HG02852 (cell line): Measurements from ENCODE around the gene TNFAIP1.
"Not testable (repeated sequence)": the region's sequence is repeated elsewhere in the genome, so short reads cannot be mapped to it uniquely, and the experiment has no call there.

Source experiments
- ATAC-seq: cut with Tn5 transposase; IDR thresholded peaks from one replicate; pipeline ENCODE4 v1.9.1; 2021; ENCODE audit warnings: mild to moderate bottlenecking, moderate library complexity; ENCODE audit not compliant: unreplicated experiment

The TNFAIP1 gene

DNA sequence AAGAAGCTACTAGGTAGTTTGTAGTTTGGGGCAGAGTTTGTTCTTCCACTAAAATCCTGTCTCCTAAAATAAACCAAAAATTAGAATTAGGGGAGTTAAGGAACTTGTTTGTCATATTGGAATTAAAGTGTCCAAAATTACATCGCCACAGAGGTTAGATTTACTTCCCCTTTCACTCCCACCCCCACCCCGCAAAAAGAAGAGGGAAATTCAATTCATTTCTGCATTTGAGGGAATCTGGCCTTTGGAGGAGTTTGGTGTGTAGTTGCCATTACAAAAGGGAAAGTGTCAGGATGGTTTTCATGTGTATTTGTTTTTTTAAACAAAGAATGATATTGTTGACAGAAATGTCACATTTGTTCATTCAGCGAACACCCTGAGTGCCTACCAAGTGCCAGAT, 10.8 kb upstream of the TNFAIP1 start:
- no peak for ATAC-seq

DNA sequence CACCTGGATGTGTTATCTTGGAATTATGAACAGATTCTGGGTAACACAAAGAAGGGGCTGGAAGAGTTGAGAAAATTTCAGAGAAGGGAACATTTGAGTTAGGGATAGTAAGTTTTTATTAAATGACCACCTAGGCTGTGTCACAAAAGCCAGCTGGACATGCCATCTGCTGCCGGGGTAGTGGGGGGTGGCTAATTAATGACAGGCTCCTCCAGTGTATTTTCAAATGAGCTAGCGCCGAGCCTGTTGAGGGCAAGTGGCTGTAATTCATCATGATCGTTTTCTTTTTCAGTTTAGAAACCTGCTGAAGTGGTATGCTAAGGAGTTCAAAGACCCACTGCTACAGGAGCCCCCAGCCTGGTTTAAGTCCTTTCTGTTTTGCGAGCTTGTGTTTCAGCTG, 10.3 kb upstream of the TNFAIP1 start:
- no peak for ATAC-seq

DNA sequence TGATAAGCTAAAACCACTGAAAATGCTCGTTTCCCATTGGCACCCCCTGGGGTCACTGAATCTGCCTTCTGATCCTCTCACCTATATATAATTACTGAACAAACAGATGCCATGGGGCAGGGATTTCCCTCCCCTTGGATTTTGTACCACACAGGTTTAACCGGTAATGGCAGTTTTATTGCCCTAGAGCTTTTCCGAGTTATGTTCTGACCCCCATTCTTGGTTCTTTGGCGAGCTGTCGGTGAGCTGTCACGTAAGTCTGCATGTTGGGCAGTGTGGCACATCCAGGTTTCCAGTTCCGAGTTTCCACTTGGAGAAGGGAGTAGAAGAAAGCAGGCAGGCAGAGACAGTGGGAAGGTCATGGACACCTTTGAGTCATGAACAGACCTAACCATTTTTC, 9.4 kb upstream of the TNFAIP1 start:
- ATAC-seq = no peak

DNA sequence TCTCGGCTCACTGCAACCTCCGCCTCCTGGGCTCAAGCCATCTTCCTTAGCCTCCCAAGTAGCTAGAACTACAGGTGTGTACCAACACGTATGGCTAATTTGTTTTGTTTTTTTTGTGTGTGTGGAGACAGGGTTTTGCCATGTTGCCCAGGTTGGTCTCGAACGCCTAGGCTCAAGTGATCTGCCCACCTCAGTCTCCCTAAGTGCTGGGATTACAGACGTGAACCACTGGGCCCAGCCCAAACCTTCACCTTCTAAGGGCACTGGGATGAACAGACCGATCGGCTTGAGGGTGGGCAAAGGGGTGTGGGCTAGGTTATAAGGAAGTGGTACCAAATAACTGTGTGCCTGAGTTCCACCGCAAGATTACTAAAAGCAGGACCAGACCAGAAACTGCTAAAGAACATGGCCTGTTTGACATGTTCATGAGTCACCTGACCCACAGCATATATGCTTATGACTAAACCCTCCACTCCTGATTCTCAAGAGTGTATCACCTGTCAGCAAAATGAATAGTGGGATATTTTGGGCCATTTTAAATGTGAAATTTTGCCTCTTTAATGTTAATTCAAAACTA, 8.4 kb upstream of the TNFAIP1 start:
- ATAC-seq = peak; percentile 43

DNA sequence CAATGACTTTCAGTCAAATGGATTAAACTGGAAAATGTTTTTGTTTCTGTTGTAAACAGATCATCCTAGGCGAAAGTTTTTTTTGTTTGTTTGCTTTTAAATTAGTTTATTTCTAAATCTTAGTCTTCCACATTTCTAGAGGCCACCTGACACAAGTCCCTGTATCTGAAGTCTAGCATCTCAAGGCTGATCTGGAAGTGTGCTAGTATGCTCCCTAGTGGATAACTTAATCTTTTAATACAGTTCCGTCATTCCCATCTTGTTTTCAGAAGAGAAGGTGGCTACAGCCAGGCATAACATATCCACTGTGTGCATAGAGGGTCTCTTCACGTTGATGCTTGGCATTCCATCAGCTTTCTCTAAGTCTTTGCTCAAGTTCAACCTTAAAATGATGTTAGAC, 7.9 kb upstream of the TNFAIP1 start:
- no peak for ATAC-seq

DNA sequence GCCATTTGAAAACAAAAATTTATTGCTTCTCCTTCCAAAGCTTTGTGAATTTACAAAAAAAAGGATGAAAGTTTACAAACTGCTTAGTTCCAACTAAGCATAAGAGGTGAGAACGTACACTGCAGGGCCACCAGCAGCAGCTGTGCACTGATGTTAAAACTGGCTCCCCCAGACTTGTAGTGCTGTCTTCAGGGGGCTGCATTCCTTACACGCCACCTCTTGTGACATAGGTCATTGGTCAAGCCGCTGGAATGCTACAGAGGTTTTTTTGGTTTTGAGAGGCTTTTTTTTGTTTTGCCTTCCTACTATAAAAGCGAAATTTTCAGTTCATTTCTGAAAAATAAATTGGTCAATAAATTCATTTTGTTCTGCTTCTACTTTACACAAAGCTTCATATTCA, 7.2 kb upstream of the TNFAIP1 start:
- ATAC-seq = no peak

DNA sequence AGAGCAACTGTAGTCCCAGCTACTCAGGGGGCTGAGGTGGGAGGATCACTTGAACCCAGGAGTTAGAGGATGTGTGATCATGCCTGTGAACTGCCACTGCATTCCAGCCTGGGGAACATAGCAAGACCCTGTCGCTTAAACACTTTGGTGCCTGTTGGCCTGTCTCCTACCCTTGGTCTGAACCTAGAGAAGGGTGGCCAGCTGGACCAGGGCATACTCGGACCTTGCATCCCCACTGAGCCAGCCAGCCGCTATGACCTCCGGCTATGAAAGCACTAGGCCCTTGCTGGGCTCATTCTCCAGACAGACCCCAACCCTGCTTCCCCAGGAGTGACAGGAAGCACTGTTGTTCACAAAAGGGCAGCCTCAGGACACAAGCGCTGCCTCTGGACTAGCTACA, 4.9 kb upstream of the TNFAIP1 start:
- ATAC-seq = no peak

DNA sequence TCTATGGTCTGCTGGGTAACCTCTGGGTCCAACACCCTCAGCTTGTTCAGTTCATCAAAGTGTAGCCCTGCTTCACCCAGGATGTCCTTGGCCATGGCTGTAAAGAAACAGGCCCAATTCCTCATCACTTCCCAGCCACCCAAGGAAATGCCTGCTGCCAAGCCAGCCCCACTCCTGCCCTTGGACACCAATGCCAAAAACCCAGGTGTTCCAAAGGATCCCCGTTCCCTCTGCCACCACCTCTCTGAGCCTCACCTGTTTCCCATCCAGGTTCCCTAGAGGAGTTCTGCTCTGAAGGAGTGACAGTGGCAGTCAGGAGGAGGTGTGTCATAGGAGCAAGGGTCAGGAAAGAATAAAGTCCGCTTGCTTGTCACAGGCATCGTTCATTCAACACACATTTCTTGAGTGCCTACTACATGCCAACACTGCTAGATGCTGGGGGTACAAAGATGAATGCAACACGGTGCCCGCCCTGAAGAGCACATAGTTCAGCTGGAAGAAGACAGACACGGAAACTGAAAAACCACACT, 3.6 kb upstream of the TNFAIP1 start:
- ATAC-seq = no peak

DNA sequence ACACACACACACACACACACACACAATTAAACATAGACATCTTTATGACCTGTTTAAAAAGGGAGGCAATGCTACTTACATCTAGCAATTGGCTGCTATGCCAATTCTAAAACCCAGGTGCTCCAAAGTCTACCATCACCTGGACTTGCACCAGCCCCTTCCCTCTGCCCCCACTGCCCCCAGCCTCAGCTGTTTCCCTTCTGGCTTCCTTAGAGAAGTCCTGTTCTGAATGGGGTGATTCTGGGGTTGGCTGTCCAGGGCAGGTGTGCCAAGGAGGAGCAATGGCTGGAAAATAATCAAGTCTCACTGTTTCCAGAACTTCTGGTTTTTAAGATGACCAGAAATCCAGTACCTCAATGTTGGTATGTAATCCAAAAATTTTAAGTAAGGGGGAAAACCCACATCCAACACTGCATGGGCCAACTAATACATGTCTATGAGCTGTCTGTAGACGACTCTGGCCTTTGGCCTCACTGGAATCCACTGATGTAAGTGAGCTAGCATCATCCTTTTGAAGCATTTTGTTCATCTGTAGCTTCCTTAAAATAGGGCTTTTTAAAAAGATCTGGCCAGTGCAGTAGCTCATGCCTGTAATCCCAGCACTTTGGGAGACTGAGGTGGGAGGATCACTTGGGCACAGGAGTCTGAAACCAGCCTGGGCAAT, 2.3 kb upstream of the TNFAIP1 start:
- no peak for ATAC-seq

DNA sequence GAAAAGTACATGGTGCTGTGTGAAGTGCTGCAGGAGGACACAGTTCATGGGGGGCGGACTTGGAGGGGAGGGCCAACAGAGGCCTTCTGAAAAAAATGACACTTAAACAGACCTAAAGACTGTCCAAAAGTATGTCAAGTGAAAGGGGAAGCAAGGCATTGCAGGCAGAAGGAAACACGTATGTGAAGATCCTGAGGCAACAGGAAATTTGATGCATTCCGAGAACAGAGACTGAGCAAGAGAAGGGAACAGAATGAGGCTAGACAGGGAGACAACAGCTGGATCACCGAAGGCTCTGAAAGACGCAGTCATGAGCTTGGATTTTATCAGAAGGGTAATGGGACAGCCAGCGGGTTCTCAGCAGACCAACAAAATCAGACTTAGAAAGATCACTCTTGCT, 1.4 kb upstream of the TNFAIP1 start:
- no peak for ATAC-seq

DNA sequence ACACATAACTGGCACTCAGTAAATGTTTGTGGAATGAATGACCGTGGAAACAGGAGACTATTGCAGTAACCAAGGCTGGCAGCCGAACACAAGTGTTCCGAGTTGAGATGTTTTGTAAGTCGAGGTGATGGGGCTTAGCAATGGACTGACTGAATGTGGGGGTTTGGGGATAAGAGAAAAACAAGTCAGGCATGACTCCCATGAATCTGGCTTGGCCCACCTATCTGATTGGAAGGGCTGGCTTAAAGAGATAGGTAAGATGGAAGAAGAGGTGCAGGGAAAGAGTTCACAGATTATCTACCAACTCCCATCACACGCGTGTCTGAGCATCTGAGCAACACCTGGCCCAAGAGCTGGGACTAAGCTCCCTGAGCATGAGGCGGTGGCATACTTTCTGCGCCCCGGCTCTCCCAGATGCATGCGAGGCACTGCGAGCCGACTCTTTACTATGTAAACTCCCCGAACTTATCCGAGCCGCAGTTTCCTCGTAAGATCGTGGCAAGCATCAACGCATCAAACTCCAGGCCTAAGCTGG, 828 bp upstream of the TNFAIP1 start:
- ATAC-seq = no peak

DNA sequence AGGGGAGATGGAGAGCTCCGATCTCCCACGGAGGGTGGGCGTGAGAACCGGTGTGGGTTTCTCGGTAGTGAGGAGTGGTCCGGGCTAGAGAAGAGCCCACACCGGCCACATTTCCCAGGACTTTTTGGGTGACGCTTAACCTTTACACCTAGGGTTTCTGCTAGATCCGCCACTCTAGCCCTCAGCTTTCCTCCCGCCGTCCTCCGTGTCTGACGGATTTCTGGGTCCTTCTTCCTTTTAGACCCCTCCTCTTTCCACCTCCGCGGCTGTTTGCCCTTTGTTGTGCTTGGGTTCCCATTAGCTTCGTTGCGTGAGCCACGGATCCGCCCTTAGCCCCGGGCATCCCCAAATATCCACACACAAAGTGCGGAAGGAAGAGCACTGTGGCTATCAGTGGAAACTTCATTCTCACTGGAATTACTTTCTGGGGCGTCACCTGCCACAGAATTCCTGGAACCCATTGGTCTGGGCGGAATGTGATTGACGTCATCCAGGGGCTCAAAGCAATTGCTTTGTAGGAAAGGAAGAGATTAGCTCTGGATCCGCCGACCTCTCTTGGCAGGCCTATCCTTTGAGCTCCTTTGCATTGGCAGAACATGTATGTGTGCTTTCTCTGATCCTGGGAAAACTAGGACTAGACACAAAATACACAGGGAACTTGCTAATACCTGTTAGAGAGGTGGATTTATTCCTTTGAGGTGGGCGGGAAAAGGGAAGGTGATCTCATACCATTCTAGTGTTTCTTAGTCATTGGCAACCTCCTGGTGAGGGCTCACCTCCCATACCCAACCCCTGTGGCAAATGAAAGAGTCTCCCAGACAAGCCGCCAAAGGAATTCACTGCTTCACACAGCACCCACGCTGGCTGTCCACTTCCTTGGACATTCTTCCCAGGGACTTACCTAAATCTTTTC, 654 bp downstream of the TNFAIP1 start:
- no peak for ATAC-seq

DNA sequence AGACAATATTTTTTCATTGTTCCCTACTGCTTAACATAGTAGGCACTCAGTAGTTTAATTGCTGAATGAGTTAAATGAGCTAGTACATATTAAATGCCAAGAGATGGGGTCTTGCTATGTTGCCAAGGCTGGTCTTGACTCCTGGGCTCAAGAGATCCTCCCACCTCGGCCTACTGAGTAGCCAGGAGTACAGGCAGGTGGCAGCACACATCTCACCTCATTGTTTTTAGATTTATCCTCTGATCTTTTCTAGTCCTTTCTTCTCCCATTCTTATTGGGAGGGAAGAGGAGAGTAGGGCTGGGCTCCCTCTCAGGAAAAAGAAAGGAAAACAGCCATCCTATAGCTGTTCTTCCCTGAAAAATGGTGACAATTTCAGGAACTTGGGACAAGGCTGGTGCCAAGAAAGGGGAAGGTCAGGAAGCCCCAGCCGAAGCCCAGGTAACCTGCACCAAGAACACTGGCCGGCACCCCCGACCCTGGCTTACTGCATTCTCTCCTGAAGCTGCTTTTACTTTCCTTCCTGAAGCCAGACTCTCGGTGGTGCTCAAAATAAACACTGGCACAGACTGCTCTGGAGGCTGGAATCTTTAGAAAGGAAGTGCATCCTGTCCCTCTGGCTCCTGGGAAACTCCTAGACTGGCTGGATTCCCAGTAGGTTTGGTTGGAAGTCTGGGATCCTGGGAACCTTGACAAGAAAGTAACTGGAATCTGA, 2.7 kb downstream of the TNFAIP1 start:
- ATAC-seq = no peak

DNA sequence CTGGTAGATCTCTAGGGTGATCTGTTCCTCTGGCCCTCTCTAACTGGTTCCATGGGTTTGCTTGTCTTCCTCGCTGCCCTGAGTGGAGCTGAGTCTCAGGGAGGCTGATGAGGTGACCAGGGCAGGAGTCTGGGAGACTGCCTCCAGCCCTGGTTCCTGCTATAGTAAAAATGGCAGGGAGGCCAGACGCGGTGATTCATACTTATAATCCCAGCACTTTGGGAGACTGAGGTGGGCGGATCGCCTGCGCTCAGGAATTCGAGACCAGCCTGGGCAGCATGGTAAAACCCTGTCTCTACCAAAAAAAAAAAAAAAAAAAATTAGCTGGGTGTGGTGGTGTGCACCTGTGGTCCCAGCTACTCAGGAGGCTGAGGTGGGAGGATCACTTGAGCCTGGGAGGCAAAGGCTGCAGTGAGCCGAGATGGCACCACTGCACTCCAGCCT, 3.2 kb downstream of the TNFAIP1 start:
- ATAC-seq = not testable (repeated sequence)

DNA sequence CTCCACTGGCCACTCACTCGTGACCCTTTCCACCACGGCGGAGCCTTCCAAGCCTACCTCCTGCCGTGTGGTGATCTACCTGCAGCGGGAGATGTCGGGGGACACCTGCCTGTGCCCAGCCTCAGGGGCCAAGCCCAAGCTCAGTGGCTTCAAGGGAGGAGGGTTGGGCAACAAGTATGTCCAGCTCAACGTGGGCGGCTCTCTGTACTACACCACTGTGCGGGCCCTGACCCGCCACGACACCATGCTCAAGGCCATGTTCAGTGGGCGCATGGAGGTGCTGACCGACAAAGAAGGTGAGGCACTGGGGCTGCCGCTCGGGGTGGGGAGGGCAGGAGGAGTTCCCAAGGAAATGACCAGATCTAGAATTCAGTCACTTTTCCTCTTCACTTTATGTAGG, 3.9 kb downstream of the TNFAIP1 start:
- ATAC-seq = no peak

DNA sequence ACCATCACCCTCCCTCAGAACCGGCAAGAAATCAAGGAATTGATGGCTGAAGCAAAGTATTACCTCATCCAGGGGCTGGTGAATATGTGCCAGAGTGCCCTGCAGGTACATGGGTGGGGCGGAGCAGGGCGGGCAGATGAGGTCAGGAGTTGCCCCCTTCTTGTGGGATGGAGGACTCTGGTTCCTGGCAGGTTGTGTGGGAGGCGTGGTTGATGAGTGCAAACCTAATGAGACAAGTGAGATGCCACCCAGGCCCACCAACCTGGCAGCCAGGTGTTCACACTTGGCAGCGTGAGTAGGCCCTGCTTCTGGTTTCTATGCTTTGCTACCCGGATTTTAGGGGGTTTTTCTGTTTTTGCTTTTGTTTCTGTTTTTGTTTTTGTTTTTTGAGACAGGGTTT, 4.8 kb downstream of the TNFAIP1 start:
- no peak for ATAC-seq

DNA sequence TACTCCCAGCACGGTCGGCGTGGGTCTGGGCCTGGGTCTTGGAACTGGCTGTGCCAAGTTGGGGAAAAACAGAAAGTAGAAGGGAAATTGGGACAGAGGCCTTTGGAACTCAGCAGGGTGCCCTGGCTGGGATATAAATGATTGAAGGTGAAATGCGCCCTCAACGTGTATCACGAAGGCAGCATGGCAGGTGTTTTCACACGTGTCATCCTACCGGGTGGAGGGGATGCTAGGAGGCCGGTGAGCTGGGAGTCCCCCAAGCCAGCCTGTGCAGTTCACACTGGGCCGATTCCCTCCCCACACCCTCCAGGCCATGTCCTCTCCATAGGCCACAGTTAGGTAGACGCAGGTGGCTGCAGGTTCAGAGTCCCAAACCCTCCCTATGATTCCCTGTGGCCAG, 6.0 kb downstream of the TNFAIP1 start:
- no peak for ATAC-seq

DNA sequence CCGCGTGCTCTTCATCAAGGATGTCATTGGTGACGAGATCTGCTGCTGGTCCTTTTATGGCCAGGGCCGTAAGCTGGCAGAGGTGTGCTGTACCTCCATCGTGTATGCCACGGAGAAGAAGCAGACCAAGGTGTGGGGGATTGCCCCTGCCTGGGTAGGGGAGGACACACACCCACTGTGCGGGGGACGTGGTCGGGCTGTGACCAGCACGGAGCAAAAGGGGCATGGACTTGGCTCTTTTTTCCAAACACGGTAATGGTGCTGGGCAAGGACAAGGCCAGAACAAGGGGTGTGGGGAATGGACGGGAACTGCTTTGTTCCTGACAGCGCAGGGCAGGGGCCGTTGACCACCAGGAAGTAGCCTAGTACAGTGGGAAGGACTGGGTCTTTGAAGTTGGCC, 6.8 kb downstream of the TNFAIP1 start:
- no peak for ATAC-seq

DNA sequence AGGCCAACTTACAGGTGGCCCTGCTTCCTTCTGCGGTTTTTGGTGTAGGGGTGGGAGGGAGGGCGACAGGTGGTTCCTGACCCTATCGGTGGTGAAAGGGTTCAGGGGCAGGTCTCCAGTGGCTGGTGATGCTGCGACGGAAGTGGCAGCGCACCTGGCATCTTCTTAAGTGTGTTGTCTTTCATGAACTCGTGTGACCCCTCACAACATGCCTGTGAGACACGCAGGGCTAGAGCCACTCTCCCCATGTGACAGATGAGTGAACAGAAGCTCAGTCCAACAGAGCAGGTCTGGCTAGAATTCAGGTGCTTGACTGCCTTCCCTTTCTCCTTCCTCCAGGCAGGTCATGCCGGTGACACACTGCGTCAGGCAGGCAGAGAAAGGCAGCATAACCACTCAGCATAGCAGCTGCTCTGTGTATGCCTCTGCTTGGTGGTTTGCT, 8.0 kb downstream of the TNFAIP1 start:
- no peak for ATAC-seq

DNA sequence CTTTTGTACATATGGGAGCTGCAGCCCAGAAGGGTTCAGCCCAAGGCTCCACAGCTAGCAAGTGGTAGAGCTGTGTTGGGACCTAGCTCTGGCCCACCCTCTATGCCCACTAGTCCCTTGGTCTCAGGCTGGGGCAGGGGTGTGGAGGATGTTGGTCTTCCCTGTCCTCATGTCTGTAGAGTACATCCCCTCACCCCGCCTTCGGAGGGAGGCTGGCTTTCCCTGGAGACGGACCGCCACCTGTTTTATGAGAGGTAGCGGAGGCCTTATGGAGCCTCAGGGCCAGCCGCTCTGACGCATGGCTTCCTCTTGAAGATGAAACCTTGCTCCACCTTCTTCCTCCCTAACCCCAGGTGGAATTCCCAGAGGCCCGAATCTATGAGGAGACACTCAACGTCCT, 8.4 kb downstream of the TNFAIP1 start:
- no peak for ATAC-seq

DNA sequence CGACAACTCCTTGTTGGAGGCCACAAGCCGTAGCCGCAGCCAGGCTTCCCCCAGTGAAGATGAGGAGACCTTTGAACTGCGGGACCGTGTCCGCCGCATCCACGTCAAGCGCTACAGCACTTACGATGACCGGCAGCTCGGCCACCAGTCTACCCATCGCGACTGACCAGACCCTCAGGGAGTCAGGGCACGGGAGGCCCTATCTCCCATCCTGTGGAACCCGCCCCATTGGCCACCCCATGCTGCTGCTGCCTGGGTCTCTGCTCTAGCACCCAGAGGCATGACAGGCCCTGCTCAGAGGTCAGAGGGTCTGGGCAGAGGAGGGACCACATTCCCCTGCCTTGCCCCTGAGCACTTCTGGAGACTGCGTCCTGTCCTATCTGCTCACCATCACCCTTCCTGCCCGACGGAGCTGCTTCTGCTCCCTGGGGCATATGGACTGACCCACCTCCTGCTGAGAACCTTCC, 8.9 kb downstream of the TNFAIP1 start:
- ATAC-seq = no peak
